Ovary (tissue), 9 donors: Measurements from ENCODE around the gene RHBG. TPM values are rescaled to one million over a fixed set of nuclear protein-coding genes. Genes with fewer than 3 reads are reported as not detected.

Experiments
- DNase-seq, 5 donors: peaks; one replicate each; pipeline ENCODE4 v3.0.0-alpha.2; 2019 to 2020
- H3K27ac ChIP-seq, 2 donors: fragments of 200-600 bp; one replicate each; pipeline versions ENCODE4 v1.5.1 to v1.8.0; 2019 to 2022
- H3K27me3 ChIP-seq: fragments of 200-600 bp; one replicate; pipeline ENCODE4 v1.8.0; 2022
- H3K36me3 ChIP-seq: fragments of 200-600 bp; sonication (generic); one replicate; pipeline ENCODE4 v1.5.1; 2019
- H3K4me1 ChIP-seq: one replicate; pipeline ENCODE4 v1.8.1; 2013; ENCODE audit warnings: mild to moderate bottlenecking, moderate library complexity; ENCODE audit not compliant: insufficient read depth
- H3K4me3 ChIP-seq: fragments of 200-600 bp; sonication (generic); one replicate; pipeline ENCODE4 v1.5.1; 2017
- H3K9me3 ChIP-seq, 2 donors: fragments of 200-600 bp in 1 of 2; sonication (generic) in 1 of 2; one replicate each; pipeline versions ENCODE4 v1.5.1 to v1.8.1; 2013 to 2019; ENCODE audit warnings: mild to moderate bottlenecking in 1 of 2, moderate library complexity in 1 of 2
- EP300 ChIP-seq: sonication (generic); formaldehyde crosslinking; IDR thresholded peaks from one replicate; pipeline ENCODE4 v1.6.1; 2017; ENCODE audit warnings: antibody characterized with exemption
- POLR2A ChIP-seq: fragments of 450-650 bp; IDR thresholded peaks from one replicate; pipeline ENCODE4 v1.6.1; 2017; ENCODE audit warnings: antibody characterized with exemption, mild to moderate bottlenecking, moderate library complexity
- WGBS, 3 donors: extraction: QIAGEN DNeasy Blood & Tissue Kit in 1 of 3; methylation state at CpG; one replicate each; pipeline versions ENCODE4 v1.1.5 to v1.1.7; 2013 to 2017; 5-methylcytosine and 5-hydroxymethylcytosine counted together
- intact Hi-C, 4 donors: fragments of 100-400 bp; cut with DNase I; formaldehyde crosslinking; loops; one replicate each; pipeline versions ENCODE4 v1.11.0 to v1.15.1; 2022 to 2023
- polyA plus RNA-seq, 2 donors: library from polyadenylated mRNA; stranded (reverse); fragments of 200-250 nt in 1 of 2; fragments of 350-450 nt in 1 of 2; fragmentation: Illumina TruSeq in 1 of 2; extraction: RNeasy Lipid Tissue Mini Kit (QIAGEN cat#74804) in 1 of 2; gene quantifications; one replicate each; pipeline ENCODE4 v1.2.3, GENCODE V29; 2013 to 2014
- total RNA-seq, 7 donors: library from RNA; depleted of rRNA in 2 of 7; stranded (reverse); fragments of >200 nt in 2 of 7; fragmentation: NEBNext Ultra II Directional in 3 of 7; extraction: Animal tissue kit (Norgen Biotek cat#: 25700) in 3 of 7; gene quantifications; one replicate each; pipeline versions ENCODE4 v1.1.0 to v1.2.4, GENCODE V29; 2016 to 2023
- TF ChIP-seq, protein P1 (sequence below), 3 donors: fragments of 450-650 bp in 2 of 3; fragments of 200-600 bp in 1 of 3; IDR thresholded peaks; one replicate each; pipeline versions ENCODE4 v1.5.1 to v1.8.0; 2016 to 2022; ENCODE audit warnings: antibody characterized with exemption in 3 of 3, mild to moderate bottlenecking in 1 of 3
- donor health status: DM: no; HTN: no; CAD: no; lungs with moderate emphysema.
- donor health status: DM: no; HTN: no; CAD: no.
- donor health status: Bipolar disorder and iron deficiency.
- donor health status: DM: yes; HTN: yes; CAD: no.
- donor health status: DM: no; HTN: no; CAD: no.
- donor health status: DM: yes; HTN: yes; CAD: no.

Gene RHBG
- total and polyA plus RNA-seq, 9 donors = 2.3 to 27.4 (median 13.6) TPM

DNA sequence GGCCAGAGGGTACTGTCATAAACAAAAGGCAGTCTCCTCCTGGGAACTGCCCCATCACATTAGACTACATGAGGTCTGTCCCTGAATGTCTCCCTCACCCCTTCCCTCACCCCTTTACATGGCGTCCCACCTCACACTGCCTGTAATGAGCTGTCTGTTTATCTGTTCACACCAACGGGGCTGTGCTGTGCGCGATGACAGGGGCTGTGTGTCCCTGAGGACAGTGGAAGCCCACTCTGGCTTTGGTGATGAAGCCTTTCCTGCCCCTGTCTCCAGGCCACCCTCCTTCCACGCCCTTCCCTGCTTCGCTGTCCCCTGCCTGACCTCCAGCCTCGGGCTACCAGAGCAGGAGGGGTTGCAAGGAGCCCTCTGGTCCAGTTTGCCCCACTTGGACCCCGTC, 22.7 kb downstream of the RHBG start:
- Histone ChIP-seq H3K27ac (no peak overlapping the region), H3K9me3 (no peaks in the 10 kb centered on the region), H3K4me1 (peaks cover 6% of the 10 kb centered on the region), H3K4me3 (no peak overlapping the region), H3K36me3 (no peaks in the 10 kb centered on the region), H3K27me3 (no peaks in the 10 kb centered on the region)
- WGBS, 3 donors = 62 to 69% (median 64%) methylated on average over 8 of the region's 8 CpGs
- no peak for DNase-seq
- intact Hi-C loops = loop anchor here in 1 of 4 donors (5.0 kb wide), 1 partner anchor 41 kb away; no protein-coding TSS in a partner anchor
- TF ChIP-seq EP300 (no peak), POLR2A (no peak)
- TF ChIP-seq, protein P1, sequence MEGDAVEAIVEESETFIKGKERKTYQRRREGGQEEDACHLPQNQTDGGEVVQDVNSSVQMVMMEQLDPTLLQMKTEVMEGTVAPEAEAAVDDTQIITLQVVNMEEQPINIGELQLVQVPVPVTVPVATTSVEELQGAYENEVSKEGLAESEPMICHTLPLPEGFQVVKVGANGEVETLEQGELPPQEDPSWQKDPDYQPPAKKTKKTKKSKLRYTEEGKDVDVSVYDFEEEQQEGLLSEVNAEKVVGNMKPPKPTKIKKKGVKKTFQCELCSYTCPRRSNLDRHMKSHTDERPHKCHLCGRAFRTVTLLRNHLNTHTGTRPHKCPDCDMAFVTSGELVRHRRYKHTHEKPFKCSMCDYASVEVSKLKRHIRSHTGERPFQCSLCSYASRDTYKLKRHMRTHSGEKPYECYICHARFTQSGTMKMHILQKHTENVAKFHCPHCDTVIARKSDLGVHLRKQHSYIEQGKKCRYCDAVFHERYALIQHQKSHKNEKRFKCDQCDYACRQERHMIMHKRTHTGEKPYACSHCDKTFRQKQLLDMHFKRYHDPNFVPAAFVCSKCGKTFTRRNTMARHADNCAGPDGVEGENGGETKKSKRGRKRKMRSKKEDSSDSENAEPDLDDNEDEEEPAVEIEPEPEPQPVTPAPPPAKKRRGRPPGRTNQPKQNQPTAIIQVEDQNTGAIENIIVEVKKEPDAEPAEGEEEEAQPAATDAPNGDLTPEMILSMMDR (IDR thresholded peaks at IDR 0.05) = no peak

DNA sequence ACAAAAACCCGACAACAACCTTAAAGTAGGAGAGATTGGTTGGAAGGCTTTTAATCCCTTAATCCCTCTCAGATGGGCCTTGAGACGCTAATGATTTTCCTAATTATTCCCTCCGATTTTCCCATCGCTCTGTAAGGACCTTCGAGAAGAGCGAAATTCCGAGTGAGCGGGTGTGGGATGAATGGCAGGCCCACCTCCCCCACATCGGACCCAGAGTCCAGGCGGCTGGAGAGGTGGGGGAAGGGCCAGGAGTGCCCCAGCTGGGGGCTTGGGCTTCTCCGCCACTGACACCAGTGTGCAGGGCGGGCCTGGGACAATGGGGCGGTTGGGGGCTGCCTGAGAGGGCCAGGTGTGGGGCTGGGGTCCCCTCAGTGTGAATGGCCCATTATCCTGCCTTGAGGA, 23.4 kb downstream of the RHBG start:
- H3K36me3 ChIP-seq = no peaks in the 10 kb centered on the region
- H3K4me3 ChIP-seq = no peak overlapping the region
- no peaks in the 10 kb centered on the region for H3K27me3 ChIP-seq
- H3K4me1 ChIP-seq = peaks cover 6% of the 10 kb centered on the region
- WGBS, 3 donors = 69 to 77% (median 70%) methylated on average over 13 of the region's 13 CpGs
- DNase-seq = no peak
- TF ChIP-seq POLR2A (no peak), EP300 (no peak)
- TF ChIP-seq, protein P1 (IDR thresholded peaks at IDR 0.05) = no peak
- no peaks in the 10 kb centered on the region for H3K9me3 ChIP-seq
- no peak overlapping the region for H3K27ac ChIP-seq
- intact Hi-C loops = loop anchor here in 1 of 4 donors (5.0 kb wide), 1 partner anchor 40 kb away; no protein-coding TSS in a partner anchor

DNA sequence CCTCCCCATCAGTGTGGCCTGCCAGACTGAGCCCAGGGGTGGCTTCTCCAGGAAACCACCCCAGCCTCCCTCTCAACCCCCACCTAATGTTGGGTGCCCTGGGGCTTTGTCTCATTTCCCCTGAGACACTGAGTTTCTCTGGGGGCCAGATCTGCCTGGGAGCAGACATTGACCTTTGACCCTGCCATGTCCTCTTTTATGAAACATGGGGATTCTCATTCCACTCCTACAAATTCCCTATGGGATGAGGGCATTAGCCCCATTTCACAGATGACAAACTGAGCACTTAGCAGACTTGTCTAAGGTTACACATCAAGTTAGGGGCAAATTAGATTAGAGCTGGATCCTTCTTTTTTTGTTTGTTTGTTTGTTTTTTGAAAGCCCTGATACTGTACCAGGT, 24.1 kb downstream of the RHBG start:
- Histone ChIP-seq H3K27me3 (no peaks in the 10 kb centered on the region), H3K4me1 (peaks cover 3% of the 10 kb centered on the region), H3K9me3 (no peaks in the 10 kb centered on the region), H3K36me3 (no peaks in the 10 kb centered on the region), H3K27ac (no peak overlapping the region), H3K4me3 (no peak overlapping the region)
- no peak for DNase-seq
- intact Hi-C loops = loop anchor here in 1 of 4 donors (5.0 kb wide), 1 partner anchor 39 kb away; no protein-coding TSS in a partner anchor
- TF ChIP-seq EP300 = no peak
- TF ChIP-seq POLR2A = no peak
- TF ChIP-seq, protein P1 (IDR thresholded peaks at IDR 0.05) = no peak

DNA sequence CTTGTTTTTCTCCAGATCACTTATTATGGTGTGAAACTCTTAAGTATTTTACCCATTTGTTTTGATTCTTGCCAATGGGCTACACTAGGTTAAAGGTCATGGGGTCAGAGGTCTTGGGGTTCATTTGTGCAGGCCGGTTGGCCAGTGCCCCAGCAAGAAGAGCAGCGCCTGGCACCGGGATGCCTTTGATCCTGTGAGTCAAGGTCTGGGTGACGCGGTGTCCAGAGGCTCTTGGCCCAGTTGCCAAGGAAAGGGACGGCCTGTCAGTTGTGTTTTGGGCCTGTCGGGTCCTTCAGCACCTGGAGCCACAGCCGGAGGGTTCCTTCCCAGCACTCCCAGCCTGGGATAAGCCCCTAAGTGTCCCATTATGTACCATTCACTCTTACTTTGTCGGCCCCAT, 25.1 kb downstream of the RHBG start:
- WGBS, 3 donors = 80 to 83% (median 80%) methylated on average over 9 of the region's 9 CpGs
- Histone ChIP-seq H3K27ac (no peak overlapping the region), H3K36me3 (no peaks in the 10 kb centered on the region), H3K27me3 (no peaks in the 10 kb centered on the region), H3K4me3 (no peak overlapping the region), H3K4me1 (no peaks in the 10 kb centered on the region), H3K9me3 (no peaks in the 10 kb centered on the region)
- TF ChIP-seq, protein P1 (IDR thresholded peaks at IDR 0.05) = no peak
- TF ChIP-seq EP300 (no peak), POLR2A (no peak)
- no peak for DNase-seq
- intact Hi-C loops = loop anchor here in 1 of 4 donors (5.0 kb wide), 1 partner anchor 38 kb away; no protein-coding TSS in a partner anchor
